Measurements from ENCODE around the gene PCSK5.

GRCh38 chr9:76349865-76350264 is 459.4 kb downstream of the PCSK5 start:
- TF ChIP-seq, protein P1, sequence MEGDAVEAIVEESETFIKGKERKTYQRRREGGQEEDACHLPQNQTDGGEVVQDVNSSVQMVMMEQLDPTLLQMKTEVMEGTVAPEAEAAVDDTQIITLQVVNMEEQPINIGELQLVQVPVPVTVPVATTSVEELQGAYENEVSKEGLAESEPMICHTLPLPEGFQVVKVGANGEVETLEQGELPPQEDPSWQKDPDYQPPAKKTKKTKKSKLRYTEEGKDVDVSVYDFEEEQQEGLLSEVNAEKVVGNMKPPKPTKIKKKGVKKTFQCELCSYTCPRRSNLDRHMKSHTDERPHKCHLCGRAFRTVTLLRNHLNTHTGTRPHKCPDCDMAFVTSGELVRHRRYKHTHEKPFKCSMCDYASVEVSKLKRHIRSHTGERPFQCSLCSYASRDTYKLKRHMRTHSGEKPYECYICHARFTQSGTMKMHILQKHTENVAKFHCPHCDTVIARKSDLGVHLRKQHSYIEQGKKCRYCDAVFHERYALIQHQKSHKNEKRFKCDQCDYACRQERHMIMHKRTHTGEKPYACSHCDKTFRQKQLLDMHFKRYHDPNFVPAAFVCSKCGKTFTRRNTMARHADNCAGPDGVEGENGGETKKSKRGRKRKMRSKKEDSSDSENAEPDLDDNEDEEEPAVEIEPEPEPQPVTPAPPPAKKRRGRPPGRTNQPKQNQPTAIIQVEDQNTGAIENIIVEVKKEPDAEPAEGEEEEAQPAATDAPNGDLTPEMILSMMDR (conservative IDR thresholded peaks at IDR 0.05; ENCODE audit: low read length), result no peak
- TF ChIP-seq EZH2phosphoT487 (IDR thresholded peaks at IDR 0.05; ENCODE audit: borderline replicate concordance, low read depth, low read length), result no peak

All from OCI-LY7 (cell line).